ENCODE data around the gene EYA2.

The EYA2 gene

GRCh38 chr20:47066484-47067270 lies 172.0 kb downstream of the EYA2 start:
- no peak for DNase-seq (ENCODE audit: low spot score)

DNA sequence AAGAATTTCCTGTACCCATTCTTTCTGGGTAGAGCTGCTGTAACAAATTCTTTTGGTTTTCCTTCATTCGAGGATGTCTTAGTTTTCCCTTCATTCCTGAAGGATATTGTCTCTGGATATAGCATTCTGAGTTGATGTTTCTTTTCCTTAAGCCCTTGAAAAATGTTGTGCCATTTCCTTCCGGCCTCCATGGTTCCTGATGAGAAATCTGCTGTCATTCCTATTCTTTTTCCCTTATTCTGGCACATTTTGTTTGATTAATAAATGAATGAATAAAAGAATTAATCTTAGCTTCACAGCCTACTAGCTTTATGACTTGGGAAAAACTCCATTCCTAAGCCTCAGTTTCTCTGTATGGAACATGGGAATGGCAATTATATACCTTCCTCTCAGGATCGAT lies 173.1 kb downstream of the EYA2 start:
- no peak for DNase-seq (ENCODE audit: low spot score)

DNA sequence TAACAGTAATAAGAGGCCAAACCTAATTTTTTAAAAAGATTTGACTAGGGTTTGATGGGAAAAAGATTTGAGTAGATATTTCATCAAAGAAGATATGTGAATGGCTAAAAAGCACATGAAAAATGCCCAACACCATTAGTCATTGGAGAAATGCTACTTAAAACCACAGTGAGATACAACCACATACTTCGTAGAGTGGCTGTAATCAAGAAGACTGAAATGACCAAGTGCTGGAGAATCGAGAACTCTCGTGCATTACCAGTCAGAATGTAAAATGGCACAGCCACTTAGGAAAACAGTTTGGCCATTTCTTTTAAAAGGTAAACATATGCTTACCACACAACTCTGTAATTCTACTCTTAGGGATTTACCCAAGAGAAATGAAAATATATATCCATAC lies 175.5 kb downstream of the EYA2 start:
- DNase-seq (ENCODE audit: low spot score) = no peak

GRCh38 chr20:47071646-47072185 lies 177.1 kb downstream of the EYA2 start:
- DNase-seq (ENCODE audit: low spot score) = no peak

DNA sequence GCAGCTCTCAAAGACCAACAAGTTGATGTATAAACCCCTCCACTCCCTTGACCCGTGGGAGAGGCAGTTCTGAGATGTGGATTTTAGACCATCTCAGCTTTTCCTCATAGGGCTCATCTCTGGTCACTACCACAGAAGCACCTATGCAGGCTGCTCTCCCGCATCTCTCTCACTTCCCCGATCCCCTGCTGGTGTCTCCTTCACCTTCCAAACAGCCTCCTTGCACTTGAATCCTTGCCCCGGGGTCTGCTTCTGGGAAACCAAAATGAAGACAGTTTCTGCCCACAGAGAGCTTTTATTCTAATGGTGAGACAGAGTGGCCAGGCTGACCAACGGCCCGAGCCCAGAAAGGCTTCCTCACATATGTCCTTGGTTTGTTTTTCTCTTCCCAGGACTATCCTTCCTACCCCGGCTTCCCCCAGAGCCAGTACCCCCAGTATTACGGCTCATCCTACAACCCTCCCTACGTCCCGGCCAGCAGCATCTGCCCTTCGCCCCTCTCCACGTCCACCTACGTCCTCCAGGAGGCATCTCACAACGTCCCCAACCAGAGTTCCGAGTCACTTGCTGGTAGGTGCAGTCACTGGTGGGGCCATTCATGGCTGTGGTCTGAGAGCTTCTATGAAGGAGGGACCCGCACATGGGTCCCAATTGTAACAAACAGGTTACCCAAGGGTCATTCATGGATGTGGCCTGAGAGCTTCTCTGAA lies 179.3 kb downstream of the EYA2 start:
- no peak for DNase-seq (ENCODE audit: low spot score)

DNA sequence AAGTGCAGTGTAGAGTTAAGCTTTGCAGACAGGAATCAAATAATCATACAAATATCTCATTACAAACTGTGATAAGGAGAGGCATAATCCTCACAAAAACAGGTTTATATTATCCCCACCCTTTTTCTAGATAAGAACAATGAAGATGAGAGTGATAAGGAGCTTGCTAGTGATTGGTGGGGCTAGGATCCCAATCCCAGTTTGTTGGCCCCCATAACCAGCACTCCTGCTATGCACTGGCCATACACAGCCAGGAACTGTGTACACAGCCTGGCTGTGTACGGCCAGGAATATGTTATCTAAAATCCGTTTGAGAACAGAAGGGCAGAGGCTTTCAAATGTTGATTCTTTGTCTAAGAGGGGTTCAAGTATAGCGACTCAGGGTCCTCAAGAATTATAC lies 180.6 kb downstream of the EYA2 start:
- DNase-seq (ENCODE audit: low spot score) = no peak

DNA sequence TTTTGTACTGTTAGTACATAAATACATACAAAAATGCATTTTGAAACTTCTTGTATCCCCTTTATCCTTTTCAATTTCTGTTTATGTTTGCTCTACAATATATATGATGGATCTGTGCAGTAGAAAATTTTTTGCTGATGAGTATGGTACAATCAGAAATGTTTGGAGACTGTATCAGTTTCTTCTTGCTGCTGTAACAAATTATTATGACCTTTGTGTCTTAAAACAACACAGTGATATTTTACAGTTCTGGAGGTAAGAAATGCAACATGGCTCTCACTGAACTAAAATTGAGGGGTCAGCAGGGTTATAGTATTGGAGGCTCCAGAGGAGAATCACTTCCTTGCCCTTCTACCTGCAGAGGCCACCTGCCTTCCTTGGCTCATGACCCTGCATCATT lies 184.4 kb downstream of the EYA2 start:
- no peak for DNase-seq (ENCODE audit: low spot score)

GRCh38 chr20:47080365-47080764 lies 185.7 kb downstream of the EYA2 start:
- no peak for DNase-seq (ENCODE audit: low spot score)

GRCh38 chr20:47086316-47086715 lies 191.7 kb downstream of the EYA2 start:
- no peak for DNase-seq (ENCODE audit: low spot score)

DNA sequence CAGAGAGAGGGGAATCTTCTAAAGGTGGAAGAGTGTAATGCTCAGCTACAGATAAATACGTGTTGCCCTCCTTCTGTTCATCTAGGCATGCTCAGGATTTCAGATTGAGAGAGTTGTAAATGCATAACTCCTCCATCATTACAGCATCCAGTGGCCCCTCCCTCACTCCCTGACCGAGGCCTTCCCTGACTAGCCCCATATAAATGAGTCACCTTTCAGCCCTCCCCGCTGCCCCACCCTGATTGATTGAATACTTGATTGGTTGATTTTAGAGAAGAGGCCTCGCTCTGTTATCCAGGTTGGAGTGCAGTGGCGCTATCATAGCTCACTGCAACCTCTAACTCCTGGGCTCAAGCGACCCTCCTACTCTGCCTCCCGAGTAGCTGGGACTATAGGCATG lies 193.7 kb downstream of the EYA2 start:
- DNase-seq (ENCODE audit: low spot score) = no peak

- DNase-seq (ENCODE audit: low spot score) = no peak
Observed at GRCh38 chr20:47089151-47089550, 194.5 kb downstream of the EYA2 start.

GRCh38 chr20:47090835-47091234 lies 196.2 kb downstream of the EYA2 start:
- DNase-seq (ENCODE audit: low spot score) = no peak

GRCh38 chr20:47093320-47093966 lies 198.8 kb downstream of the EYA2 start:
- no peak for DNase-seq (ENCODE audit: low spot score)

DNA sequence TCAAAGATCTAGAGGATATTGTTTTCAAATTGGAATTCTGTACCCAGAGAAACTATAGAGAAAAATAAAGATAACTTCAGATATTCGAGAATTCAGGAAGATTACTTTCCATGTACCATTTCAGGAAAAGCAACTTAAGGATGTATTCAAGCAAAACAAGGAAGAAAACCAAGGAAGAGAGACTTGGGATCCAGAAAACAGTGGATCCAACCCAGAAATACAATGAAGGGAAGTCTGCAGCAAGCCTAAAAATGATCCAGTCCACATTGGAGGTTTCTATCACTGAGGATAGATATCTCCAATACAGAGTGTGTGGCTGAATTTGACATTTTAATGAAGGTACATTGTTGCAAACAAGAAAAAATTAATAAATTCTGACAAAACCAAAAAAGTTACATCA lies 201.0 kb downstream of the EYA2 start:
- no peak for DNase-seq (ENCODE audit: low spot score)

- DNase-seq (ENCODE audit: low spot score) = no peak
Observed at GRCh38 chr20:47097691-47098622, 203.3 kb downstream of the EYA2 start.

DNA sequence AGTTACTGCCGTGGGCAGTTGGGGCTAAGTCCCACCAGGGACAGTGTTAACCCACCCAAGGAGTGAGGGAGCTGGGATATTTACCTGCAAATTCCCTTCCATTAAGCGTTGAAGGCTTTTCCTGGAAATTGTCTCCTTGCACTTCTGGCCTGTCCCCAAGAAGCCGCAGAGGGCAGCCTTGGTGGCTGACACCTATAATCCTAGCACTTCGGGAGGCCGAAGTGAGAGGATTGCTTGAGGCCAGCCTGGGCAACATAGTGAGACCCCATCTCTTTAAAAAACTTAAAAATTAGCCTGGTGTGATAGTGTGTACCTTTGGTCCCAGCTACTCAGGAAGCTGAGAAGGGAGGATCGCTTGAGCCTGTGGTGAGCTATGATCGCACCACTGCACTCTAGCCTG lies 204.4 kb downstream of the EYA2 start:
- no peak for DNase-seq (ENCODE audit: low spot score)

- no peak for DNase-seq (ENCODE audit: low spot score)
Observed at GRCh38 chr20:47099825-47100441, 205.3 kb downstream of the EYA2 start.

DNA sequence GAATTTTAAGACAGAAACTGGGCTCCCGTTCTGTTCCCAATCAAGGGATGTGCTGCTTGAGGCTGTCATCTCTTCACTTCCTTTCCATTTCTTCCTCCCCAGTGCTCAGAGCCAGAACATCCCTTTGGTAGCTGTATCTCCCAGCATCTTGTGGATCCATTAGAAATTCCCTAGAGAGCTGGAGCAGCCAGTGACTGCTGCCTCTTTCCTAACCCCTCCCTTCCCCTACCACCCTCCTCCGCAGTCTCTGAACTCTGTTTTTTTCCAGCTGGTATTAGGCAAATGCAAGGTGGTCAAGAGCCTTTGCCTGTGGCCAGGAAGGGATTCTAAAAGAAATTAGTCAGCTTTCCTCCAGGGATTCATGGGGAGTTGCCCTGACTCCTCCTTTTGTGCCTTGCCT lies 208.0 kb downstream of the EYA2 start:
- DNase-seq (ENCODE audit: low spot score) = no peak

DNA sequence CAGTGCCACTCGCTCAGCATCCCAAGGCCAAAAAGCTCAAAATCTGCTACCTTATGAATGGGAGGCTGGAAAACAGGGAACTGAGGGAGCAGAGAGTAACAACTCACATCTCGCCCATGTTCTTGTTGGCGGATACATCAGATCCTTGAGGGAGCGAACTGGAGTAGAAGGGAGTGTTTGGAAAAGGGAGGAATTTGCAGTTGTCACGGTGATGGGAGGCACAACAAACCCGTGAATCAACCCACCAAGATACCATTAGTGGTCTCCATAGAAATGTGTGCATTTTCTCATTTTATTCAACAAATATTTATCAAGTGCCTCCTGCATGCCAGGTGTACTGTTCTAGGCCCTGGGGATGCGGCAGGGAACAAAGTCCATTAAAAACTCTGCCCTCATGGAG lies 212.1 kb downstream of the EYA2 start:
- DNase-seq (ENCODE audit: low spot score) = no peak

DNA sequence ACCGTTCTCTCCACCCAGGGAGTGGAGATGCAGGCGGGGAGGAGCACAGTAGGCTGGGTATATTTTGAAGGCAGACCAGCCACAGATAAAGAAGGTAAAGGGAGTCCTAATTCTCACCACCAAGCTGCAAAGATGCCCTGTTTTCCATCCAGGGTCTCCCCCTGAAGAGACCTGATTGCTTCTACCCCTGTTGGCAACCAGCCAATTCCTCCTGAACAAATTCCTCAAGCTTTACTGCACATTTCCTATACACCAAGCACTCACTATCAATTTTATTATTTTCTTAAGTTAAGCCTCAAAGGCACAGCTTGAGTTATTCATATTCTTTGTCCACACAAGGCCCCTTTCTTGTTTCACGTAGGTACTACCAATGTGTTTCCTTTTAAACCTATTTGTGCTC lies 214.4 kb downstream of the EYA2 start:
- DNase-seq (ENCODE audit: low spot score) = no peak

GRCh38 chr20:47110819-47111218 lies 216.2 kb downstream of the EYA2 start:
- no peak for DNase-seq (ENCODE audit: low spot score)

Data from RKO (cell line).